Activated T-cell treated with anti-CD3 and anti-CD28 coated beads, Interleukin-2, amount 50 U/mL, for 1 hour (primary cell): ENCODE data around the gene CYB5R3.

Experiments
- DNase-seq: peaks from one replicate; pipeline ENCODE4 v3.0.0-alpha.2; 2020

CYB5R3 gene

DNA sequence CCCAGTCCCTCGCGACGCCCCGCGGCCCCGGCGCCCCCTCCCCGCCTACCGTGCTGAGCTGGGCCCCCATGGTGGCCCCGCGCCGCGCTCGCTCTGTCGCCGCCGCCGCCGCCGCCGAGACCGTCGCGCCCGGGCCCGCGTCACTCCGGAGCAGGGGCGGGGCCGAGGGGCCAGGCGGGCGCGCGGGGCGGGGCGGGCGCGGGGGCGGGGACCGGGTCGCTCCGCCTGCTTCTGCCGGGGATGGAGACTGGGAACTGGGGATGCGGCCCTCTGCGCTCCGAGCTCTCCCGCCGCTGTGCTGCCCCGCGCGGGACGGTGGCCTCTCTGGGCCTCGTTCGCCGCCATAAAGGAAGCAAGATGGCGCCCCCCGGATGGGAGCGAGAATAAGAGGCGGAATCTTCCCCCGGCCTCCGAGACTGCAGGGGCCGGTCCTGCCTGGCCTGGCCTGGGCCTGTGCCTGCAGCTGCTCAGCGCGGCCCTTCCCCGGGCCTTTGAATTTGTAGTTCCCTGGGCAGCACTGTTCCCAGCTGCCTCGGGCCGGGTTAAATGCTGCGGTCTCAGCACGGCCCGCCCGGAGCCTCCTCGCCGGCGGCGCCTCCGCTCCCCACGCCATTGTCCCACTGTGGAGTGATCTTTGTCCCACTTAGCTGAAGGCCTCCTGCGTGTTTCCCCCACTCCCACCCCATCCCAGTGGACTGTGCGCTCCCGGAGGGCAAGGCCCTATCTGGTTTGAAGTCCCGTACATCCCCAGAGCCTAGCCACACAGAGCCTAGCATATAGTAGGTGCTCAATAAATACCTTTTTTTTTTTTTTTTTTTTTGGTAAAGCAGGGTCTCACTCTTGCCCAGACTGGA lies at the start of gene CYB5R3:
Gene CYB5R3, minus strand, starts transcription at position 147 of the 854 bp plus-strand sequence. Its CDS starts 77 bp downstream, at position 70.
- peak; percentile 87 for DNase-seq

DNA sequence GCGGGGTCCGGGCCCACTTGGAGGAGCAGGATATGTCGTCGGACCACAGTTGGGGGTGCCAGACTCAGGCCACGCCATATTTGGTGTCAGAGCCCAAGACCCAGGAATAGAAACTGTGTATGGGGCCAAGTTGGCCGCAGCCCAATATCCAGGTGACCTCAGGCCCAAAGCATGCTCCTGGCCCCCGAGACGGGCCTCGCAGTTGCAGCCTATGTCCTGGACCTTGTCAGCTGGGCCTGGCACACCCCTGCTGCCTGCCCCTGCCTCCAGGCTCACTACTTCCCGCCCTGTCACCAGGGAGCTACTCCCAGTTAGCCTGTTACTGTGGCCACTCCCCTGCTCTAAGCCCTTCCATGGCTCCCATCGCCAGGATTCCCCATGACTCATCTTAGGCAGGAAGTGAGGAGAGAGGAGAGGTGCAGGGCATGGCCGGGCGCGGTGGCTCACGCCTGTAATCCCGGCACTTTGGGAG lies 48.4 kb upstream of the CYB5R3 start:
- no peak for DNase-seq

DNA sequence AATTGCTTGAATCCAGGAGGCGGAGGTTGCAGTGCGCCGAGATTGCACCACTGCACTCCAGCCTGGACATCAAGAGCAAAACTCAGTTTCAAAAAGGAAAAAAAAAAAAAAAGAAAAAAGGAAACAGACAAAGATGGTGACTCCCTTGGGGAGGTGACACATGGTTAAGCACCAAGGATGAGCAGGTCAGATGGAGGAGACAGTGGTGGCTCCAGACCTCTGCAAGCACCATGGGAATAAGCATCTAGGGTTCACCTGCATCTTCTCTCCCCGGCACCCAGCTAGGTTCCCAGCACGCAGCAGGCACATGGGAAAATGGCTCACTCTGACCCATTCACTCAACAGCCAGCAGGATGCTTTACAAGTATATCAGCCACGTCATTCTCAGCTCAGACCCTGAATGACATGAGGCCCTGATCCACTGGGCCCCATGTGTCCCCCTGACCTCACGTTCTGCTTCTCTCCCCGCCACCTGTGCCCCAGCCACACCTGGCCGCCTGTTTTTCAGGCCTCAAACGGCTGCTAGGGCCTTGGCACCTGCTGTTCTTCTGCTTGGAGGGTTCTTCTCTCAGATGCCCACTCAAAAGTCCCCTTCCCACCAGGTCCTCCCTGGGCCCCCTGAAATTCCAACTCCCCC lies 47.3 kb upstream of the CYB5R3 start:
- no peak for DNase-seq

DNA sequence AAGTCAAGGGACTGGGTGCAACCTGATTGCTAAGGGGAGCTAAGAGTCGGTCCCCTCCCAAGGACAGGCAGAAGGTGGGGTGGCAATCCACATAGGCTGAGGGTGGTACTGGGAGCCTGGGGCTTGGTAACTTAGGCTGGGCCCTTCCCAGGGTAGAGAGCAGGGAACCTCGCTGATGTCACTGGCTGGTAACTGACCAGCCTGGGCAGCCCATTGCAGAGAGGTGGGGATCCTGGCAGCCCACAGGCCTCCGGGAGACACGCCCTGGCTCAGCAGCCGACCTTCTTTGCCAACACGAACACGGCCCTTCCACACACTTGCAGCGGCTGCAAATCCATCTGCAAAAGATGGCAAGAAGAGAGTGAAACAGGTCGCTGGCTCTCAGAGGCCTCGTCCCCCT lies 46.1 kb upstream of the CYB5R3 start:
- no peak for DNase-seq

DNA sequence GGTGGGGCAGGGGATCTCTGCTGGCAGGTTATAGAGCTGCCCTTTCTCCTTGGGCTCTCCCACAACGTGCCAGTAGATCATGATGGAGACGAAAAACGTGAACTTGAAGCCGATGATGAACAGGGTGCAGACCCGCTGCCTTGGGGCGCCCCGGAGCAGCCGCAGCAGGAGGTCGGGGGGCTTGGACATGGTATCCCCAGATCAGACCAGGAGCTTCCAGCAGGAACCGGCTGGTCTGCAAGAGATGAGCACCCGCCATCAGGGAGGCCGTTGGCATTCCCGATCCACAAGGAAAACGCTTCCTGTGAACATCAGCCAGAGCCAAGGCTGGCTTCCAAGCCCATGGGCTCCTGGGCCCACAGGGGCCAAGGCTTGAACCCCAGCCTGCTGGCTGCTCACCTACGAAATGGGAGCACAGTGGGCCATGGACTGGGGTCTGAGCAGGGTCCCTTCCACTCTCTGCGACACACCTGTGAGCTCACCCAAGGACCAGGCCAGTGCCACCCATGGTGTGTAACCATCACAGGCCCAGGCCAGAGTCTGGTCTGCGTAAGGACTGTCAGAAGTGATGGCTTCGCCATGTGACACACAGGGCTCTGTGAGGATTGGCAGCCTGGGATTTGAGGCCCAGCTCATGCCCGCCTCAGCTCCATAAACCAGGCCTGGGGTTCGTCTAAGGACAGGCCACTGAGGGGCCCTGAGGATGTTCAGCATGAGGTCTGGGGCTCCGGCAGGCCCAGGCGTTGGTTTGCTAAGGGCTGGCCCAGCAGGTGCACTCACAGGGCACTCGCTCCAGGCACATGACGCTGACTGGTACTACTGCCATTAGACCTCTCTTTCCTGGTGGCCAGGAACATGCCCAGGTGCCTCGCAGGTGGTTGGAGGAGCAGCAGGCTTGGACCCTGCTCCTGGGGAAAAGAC lies 44.8 kb upstream of the CYB5R3 start:
- no peak for DNase-seq

DNA sequence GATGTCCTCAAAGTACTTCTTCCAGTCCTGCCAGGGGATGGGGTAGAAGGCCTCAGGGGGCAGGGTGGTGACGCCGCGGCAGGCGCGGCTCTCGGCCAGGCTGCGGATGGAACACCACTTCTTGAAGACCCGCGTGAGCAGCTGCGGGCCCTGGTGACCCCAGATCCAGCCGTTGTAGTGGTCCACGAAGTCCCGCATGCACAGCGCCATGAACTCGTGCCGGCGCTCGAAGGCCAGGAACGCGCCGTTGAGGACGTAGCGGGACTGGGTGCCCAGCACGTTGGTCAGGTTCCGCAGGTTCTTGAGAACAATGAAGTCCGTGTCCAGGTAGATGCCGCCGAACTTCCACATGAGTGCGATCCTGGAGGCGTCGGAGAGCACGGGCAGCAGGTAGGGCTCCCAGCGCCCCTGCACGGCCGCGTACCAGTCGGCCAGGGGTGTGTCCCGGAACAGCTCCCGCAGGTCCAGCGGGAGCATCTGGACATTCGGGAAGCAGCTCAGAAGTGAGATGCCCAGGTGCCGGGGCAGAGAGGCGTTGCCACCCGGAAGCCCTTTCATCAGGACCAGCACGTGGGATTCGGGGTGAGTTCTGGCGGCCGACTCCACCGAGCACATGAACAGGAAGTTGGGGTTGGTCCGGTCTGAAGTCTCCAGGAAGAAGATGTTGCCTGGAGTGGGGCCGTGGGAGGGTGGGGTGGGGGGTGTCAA lies 44.0 kb upstream of the CYB5R3 start:
- no peak for DNase-seq

DNA sequence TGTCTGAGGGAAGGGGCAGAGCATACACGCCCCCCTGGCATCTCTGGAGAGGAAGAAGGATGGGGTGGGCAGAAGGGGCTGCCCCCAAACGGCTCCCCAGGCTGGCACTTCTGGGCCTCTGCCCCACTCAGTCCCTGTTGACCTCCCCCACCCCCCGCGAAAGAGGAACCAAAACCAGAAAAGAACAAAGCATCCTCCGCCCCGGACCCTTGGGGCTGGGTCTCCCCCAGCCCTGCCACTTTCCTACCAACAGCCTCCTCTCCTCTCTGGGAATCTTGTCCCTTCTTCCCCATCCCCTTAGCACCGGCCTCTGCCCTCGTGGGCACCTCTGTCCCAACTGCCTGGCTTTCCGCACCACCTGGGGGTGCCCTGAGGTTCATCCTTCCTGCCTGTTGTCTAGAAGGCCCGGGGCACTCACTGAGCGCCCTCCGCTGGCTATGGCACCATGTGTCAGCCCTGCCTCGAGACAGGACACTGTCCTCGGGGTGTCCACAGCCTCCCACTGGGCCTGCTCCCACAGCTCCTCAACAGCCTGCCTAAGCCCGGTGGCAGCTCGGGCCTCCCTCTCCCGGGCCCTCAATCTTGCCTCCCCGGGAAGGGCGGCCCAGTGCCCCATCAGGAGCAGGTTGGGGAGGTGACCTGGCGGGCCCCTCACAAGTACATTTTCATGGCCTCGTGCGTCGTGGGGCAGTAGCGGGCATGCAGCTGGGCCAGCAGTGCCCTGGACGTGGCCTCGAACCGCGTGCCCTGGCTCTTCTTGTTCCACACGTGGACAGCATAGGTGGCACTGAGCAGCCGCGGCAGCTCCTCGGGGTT lies 43.3 kb upstream of the CYB5R3 start:
- no peak for DNase-seq

DNA sequence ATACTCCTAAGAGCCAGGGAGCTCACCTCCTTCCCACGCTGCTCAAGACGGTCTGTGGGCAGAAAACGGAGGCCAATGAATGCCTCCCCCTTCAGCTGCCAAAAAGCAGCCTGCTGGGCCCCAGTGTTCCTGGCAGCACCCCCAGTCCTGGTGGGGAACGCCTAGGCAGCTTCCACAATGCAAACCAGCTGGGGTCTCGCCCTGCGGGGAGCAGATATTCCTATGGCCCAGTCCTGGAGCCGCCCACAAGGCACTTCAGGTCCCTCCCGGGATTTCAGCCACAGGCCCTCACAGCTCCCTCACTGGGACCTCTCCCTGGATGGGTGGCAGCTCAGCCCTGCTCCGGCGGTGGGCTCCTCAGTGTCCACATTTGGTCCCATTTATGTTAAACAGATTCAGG lies 42.2 kb upstream of the CYB5R3 start:
- DNase-seq, result no peak

DNA sequence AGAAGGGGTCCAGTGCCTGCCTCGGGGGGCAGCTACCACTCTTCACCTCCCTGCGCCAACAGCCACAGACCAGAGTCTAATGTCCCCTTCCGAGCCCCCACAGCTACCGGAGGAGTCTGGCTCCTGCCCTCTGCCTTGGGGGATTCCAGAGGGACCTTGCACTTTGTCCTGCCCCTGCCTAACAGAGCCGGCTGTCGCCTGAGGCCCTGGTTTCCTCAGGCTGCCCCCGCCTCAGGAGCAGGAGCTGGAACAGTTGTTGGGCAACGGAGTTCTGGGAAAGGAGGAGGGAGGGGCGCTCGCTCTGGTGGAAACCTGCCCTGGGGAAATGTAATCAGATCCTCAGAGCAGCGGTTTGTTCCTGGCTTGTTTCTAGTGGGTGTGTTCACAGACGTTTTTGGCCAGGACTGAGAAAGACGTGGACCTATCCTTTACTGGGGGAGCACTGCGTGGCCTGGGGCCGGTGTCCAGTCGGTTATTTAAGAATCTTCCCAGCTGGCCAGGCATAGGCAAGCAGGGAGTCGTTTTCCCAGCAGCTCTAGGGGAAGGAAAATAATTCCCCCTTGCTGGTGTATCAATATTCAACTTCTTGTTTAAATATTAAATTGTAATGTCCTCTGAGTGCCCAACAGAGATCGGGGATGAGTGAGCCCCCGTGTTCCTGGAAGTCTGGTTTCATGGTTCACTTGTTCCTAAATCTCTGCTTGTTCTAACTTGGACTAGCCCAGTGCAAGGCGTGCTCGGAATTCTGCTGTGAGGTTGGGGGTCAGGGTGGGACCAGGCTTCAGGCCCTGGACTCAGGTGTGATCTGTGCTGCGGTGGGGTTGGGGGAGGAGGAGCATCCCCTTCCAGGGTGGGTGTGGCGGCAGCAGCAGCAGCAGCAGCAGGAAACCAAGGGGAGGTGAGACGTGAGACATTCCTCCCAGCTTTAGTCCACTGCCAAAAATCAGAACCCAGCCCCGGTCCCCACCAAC lies 39.3 kb upstream of the CYB5R3 start:
- DNase-seq, result no peak

DNA sequence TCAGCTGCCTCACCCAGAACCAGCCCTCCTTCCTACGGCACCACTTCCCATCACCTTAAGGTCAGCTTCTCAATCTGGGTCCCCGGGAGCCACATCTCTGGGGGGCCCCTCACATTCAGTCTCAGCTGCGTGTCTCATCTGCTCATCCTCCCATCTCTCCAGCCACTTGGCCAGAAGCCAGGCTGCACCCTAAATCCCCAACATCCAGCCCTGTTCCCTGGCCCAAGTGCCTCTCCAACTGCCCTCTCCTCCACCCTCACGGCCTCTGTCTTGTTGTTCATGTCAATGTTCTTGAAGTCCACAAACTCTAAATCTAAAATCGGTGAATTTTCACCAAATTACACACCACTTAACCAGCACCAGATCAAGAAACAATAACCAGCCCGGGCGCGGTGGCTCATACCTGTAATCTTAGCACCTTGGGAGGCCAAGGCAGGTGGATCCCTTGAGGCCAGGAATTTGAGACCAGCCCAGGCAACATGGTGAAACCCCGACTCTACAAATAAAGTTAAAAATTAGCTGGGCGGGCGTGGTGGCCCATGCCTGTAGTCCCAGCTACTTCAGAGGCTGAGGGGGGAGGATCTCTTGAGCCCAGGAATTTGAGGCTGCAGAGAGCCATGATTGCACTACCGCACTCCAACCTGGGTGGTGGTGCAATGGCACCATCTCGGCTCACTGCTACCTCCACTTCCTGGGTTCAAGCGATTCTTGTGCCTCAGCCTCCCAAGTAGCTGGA lies 37.7 kb upstream of the CYB5R3 start:
- DNase-seq, result no peak

DNA sequence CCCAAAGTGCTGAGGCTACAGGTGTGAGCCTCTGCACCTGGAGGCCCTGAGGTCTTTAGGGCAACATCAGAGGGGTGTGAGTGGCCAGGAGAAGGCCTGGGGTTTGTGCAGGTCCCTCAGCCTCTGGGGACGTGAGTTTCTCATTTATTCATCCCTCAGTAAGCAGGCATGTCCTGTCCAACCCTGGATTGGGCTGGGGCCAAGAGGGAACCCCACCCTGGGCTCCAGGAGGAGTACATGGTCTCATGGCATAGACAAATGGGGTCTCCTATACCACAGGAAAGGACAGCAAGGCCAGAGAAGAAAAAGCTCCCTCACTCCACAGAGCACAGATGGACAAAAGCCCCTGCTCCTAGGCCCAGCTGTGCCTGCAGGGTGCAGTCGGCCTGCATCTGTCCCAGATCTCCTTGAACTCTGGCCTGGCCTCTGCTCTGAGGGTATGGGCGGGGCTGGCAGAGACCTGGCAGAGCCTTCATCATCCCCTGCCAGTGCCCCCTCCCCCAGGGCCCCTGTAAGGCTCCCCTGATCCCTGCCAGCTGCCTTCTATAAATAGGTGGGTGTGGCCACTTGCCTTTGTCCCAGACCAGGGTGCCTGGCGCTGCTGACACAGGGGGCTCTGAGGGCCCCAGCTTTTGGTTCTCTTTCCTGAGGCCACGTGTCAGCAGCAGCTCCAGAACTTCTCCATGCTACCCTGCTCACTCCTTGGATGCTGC lies 36.9 kb upstream of the CYB5R3 start:
- DNase-seq, result no peak

DNA sequence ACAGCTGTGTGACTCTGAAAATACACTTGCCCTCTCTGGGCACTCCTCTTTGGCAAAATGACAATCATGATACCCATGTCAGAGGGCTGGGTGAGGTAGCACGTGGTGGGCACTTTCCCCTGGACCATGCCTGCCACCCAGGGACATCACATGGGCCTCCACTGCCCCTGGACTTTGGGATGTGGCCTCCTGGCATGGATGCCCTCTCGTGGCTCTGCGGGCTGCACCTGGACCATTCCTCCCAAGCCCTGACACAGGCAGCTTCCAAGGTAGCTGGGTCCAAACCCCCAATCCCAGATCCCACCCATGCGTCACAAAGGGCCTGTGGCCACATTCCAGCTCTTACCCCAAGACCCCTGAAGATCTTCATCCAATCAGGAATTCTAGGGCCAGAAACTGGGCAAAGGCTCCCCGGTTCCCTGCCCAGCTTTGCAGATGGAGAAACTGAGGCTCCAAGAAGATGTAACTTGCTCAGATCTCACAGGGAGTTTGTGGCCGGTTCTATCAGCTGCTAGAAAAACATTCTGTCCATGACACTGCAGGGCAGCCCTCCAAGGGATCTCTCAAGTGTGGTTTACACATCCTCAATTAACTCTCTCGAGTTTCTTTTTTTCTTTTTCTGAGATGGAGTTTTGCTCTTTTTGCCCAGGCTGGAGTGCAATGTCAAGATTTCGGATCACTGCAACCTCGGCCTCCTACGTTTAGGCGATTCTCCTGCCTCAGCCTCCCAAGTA lies 35.4 kb upstream of the CYB5R3 start:
- no peak for DNase-seq

DNA sequence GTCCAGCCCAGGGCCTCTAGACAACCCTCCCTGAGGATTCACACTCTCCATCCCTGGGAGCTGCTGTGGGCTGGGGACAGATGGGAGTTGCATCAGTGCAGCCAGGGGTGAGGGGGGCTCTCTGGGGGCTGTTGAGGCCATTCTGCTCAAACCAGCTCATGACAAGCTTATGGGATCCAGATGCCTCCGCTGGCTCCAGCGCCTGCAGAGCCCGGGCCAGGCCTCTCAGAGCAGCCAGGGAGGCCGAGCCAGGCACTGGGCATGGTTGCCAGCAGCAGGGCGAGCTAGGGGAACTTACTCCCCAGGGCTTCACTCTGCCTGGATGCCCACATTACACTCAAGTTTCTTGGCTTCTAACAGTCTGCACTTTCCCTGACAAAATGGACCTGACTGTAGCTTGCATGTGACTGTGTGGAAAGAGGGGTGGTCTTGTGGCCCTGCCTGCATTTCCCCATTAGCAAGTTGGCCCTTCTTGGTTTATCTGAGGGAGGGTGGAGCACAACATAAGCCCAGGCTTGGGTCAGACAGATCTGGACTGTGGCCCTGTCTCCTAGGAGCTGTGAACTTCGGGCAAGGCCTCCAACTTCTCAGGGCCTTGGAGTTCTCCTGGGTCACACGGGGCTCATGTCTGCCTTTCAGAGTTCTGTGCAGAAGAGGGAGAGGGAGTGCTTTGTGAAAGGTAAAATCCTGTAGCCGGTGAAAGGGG lies 34.5 kb upstream of the CYB5R3 start:
- DNase-seq, result no peak

DNA sequence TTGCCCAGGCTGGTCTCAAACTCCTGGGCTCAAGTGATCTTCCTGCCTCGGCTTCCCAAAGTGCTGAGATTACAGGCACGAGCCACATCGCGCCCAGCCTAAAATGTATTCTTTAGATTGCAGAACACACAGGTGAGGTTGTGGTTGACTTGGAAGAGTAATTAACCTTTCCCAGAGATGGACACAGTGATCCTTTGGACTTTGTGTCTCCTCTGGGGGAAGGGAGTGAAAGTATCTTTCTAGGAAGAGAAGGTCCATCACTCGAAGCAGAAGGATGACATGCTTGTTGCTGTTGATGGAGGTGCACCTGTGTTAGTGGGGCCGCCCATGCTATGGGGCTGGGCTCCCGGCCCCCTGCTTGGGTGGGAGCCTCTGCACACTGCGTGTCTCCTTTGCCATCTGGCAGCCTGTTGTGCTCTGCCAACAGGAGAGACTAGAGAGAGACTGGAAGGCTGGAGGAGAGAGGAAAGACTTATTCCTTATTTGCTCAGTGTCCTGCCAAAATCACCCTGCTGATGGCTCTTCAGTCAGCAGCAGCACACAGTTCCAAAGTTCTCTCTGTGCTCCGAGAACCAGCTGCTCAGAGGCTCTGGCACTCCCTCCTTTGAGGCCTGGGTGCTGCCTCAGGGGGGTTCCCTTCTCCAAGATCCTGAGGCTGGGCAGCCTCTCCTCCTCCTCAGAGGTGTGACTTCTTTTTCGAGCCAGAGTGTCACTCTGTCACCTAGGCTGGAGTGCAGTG lies 33.1 kb upstream of the CYB5R3 start:
- no peak for DNase-seq

DNA sequence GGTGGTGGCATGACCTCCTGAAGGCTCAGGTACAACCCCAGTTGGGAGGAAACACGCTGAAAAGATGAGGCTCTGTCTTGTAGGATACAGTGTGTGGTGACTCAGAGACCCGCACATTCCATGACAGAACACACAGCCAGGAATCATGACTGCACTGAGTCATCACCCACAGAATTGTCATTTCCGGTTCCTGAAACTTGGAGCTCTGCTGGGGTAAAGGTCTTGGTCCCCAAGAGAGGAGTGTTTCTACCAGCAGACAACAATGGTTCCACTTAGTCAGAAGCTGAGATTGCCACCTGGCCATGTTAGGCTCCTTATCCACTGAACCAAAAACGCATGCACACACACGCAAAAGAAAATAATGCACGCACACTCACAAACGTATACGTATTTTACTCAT lies 31.5 kb upstream of the CYB5R3 start:
- DNase-seq, result no peak

DNA sequence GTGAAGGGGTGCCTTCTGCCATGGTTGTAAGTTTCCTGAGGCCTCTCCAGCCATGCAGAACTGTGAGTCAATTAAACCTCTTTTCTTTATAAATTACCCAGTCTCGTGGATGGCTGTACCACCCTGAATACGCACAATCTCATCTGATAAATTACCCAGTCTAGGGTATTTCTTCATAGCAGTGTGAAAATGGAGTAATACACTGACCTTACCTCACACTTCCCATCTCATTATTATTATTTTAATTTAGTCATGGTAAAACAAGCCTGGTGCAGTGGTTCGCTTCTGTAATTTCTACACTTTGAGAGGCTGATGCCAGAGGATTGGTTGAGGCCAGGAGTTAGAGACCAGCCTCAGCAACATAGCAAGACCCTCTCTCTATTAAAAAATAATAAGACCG lies 30.5 kb upstream of the CYB5R3 start:
- no peak for DNase-seq

DNA sequence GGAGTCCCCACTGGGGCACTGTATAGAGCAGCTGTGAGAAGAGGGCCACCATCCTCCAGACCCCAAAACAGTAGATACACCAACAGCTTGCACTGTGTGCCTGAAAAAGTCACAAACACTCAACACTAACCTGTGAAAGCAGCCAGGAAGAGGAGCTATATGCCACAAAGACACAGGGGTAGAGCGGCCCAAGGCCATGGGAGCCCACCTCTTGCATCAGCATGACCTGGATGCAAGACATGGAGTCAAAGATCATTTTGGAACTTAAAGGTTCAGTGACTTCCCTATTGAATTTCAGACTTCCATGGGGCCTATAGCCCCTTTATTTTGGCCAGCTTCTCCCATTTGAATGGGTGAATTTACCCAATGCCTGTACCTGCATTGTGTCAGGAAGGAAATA lies 29.7 kb upstream of the CYB5R3 start:
- no peak for DNase-seq
